Ishikawa (cell line): ENCODE data around the gene ICE1.

Experiments
- CEBPB ChIP-seq: IDR thresholded peaks from 2 replicates; pipeline ENCODE4 v1.6.1; 2012
- CREB1 ChIP-seq: IDR thresholded peaks from 2 replicates; pipeline ENCODE4 v1.6.1; 2012; ENCODE audit warnings: low read depth
- EGR1 ChIP-seq: IDR thresholded peaks from 2 replicates; pipeline ENCODE4 v1.6.1; 2012
- EP300 ChIP-seq: IDR thresholded peaks from 2 replicates; pipeline ENCODE4 v1.6.1; 2012; ENCODE audit warnings: borderline replicate concordance
- FOXM1 ChIP-seq: IDR thresholded peaks from 2 replicates; pipeline ENCODE4 v1.6.1; 2012; ENCODE audit warnings: low read depth, borderline replicate concordance
- MAX ChIP-seq: IDR thresholded peaks from 2 replicates; pipeline ENCODE4 v1.6.1; 2012
- NFIC ChIP-seq: IDR thresholded peaks from 2 replicates; pipeline ENCODE4 v1.6.1; 2012
- RAD21 ChIP-seq: IDR thresholded peaks from 2 replicates; pipeline ENCODE4 v1.6.1; 2012; ENCODE audit warnings: low read depth
- REST ChIP-seq: IDR thresholded peaks from 2 replicates; pipeline ENCODE4 v1.6.1; 2012; ENCODE audit warnings: low read depth, mild to moderate bottlenecking
- TAF1 ChIP-seq: IDR thresholded peaks from 2 replicates; pipeline ENCODE4 v1.6.1; 2012; ENCODE audit warnings: low read depth, mild to moderate bottlenecking
- TCF12 ChIP-seq: IDR thresholded peaks from 2 replicates; pipeline ENCODE4 v1.6.1; 2012; ENCODE audit warnings: low read depth
- TEAD4 ChIP-seq: IDR thresholded peaks from 2 replicates; pipeline ENCODE4 v1.6.1; 2012
- YY1 ChIP-seq: IDR thresholded peaks from 2 replicates; pipeline ENCODE4 v1.6.1; 2012; ENCODE audit warnings: low read depth
- ZBTB7A ChIP-seq: IDR thresholded peaks from 2 replicates; pipeline ENCODE4 v1.6.1; 2012; ENCODE audit warnings: low read depth
- TF ChIP-seq, protein P1 (sequence below): IDR thresholded peaks from 2 replicates; pipeline ENCODE4 v1.6.1; 2012

ICE1 gene

GRCh38 chr5:5483880-5484598 lies 61.6 kb downstream of the ICE1 start:
- no peak for TF ChIP-seq TCF12
- TF ChIP-seq, protein P1, sequence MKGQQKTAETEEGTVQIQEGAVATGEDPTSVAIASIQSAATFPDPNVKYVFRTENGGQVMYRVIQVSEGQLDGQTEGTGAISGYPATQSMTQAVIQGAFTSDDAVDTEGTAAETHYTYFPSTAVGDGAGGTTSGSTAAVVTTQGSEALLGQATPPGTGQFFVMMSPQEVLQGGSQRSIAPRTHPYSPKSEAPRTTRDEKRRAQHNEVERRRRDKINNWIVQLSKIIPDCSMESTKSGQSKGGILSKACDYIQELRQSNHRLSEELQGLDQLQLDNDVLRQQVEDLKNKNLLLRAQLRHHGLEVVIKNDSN = no peak

DNA sequence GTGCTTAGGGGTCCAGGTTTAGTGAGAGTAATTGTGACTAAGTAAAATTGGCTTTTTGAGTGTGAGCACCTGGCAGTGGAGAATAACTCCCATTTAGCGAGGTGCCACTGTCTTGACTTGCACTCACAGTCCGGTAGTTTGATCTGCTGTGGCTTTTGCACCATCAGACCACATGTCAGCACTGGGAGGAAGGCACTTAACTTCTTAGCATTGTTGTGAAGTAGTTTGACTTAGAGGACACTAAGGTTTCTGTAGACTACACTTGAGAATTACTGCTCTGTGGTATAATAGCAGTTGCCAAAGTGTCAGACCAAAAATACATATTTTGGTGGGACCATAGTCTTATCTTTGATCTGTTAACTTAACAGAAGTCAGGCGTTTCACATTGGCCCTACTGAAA lies 63.6 kb downstream of the ICE1 start:
- TF ChIP-seq, protein P1 = no peak
- TF ChIP-seq YY1 (no peak), CEBPB (no peak), TEAD4 (no peak)

GRCh38 chr5:5487585-5488360 lies 65.3 kb downstream of the ICE1 start:
- TF ChIP-seq TEAD4 (no peak), FOXM1 (no peak), CREB1 (no peak), CEBPB (no peak), ZBTB7A (no peak), NFIC (no peak), MAX (no peak), TCF12 (no peak), TAF1 (no peak)

DNA sequence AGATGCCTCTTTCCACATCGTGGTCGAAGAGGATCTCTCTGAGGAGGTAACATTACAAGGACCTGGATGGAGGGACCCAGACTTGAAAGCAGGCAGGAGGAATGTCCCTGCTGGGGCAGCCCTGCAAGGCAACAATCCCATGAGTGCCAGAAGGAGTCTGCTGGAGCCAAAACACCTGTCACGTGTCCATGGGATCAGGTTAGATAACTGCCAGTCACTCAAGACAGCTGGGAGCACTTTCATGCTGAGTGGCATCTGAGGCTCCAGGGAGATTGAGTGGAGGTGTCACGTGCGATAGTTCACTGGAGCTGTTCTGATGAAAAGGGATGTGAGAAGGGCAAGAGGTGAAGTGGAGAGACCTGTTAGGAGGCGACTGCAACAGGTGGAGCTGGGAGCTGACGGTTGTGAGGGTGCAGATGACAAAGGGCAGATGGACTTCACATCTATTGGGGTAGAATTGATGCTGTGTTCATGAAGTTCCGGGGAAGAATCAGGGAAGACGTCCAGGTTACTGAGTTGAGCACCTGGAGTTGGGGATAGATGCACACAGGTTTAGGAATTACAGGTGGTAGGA lies 68.4 kb downstream of the ICE1 start:
- TF ChIP-seq CREB1 (no peak), EGR1 (no peak), EP300 (no peak), YY1 (no peak), MAX (no peak), REST (no peak), TAF1 (no peak), TEAD4 (no peak), ZBTB7A (no peak), FOXM1 (no peak), RAD21 (no peak), NFIC (no peak), TCF12 (no peak), CEBPB (no peak)
- TF ChIP-seq, protein P1 = no peak

- TF ChIP-seq TAF1 (no peak), RAD21 (peak; percentile 77), CEBPB (no peak)
Measured at GRCh38 chr5:5492087-5492933, 69.8 kb downstream of the ICE1 start.

DNA sequence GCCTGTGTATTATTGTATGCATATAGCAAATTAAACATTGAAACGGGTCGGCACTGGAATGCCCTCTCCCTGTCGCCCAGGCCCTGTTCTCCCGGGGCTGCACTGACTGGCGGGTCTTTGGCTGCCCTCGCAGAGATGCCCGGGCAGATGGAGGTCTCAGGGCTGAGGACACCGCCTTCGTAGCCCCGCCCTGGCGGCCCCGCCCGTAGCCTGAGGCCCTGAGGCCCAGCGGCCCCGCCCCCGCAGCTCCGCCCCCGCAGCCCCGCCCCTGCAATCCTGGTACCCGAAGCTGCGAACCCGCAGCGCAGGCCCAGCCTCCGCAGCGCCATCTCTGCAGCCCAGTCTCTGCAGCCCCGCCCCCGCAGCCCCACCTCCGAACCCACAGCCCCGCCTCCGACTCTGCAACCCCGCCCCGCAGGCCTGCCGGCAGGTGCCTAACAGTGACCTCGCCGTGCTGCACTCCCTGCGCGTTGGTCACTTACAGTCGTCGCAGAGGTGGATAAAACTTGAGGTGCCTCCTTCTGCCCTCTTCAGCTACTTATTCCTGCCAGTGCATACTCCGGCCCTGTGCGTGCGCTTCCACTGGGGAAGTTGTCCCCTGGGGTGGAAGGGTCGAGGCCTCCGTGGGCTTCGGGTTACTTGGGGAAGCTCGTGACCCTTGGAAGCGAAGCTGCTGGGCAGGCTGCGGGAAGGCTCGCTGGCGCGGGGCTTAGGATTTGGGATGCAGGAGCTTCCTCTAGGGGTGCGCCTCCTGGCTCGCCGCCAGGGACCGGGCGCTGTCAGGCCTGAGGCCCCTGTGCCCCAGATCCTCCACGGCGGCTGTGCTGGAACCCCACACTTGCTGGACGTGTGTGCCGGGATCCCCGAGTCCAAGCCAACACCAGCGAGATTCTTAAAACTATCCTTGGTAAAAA lies 72.3 kb downstream of the ICE1 start:
- TF ChIP-seq YY1 = no peak
- no peak for TF ChIP-seq REST
- peak; percentile 41; the same call in 1 of the 2 replicates for TF ChIP-seq MAX
- TF ChIP-seq EGR1 = peak; percentile 63
- TF ChIP-seq NFIC = peak; percentile 43; the same call in 1 of the 2 replicates
- TF ChIP-seq CEBPB = no peak
- TF ChIP-seq FOXM1 = no peak
